LNCaP clone FGC (cell line): Measurements from ENCODE around the gene VPS37C.

Experiments used
- DNase-seq: peaks from one replicate; pipeline ENCODE4 v3.0.0-alpha.2; 2011; ENCODE audit warnings: low read depth
- H3K4me3 ChIP-seq: 2 replicates; pipeline ENCODE4 v1.5.1; 2011; ENCODE audit warnings: mild to moderate bottlenecking, low read depth, low read length, control low read depth
- TF ChIP-seq, protein P1 (sequence below): IDR thresholded peaks from 2 replicates; pipeline ENCODE4 v1.5.1; 2012; ENCODE audit warnings: mild to moderate bottlenecking; ENCODE audit not compliant: control insufficient read depth, insufficient read depth; ENCODE audit errors: extremely low read depth

The VPS37C gene

DNA sequence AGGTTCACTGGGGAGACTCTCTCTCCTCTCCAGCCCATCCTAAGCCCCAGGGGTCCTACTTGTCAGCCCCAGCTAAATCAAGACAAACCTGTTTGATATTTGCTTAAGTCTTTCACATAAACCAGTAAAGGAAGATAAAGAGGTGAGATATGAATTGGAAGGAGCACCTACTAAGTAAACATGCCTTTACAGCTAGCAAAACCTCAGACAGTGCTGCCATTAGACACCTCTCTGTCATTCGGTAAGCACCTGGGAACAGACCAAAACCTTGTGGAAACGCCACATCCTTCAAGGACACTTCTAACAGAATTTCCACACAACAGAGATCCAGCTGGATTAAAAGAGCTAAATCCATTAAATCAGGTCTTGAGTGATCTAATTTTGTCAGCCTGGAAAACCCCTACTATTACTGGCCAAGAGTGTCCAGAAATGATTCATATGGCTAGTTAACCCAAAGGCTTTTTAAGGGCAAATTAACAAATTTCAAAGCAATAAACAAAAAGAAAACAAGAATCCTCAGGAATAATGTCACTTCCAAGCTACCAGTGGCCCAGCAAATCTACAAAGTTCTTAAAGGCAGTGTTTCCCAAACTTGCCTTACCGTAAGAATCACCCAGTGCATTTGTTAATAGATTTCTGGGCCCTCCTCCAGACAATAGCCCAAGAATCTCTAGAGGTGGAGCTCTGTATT, 2.4 kb downstream of the VPS37C start:
- TF ChIP-seq, protein P1, sequence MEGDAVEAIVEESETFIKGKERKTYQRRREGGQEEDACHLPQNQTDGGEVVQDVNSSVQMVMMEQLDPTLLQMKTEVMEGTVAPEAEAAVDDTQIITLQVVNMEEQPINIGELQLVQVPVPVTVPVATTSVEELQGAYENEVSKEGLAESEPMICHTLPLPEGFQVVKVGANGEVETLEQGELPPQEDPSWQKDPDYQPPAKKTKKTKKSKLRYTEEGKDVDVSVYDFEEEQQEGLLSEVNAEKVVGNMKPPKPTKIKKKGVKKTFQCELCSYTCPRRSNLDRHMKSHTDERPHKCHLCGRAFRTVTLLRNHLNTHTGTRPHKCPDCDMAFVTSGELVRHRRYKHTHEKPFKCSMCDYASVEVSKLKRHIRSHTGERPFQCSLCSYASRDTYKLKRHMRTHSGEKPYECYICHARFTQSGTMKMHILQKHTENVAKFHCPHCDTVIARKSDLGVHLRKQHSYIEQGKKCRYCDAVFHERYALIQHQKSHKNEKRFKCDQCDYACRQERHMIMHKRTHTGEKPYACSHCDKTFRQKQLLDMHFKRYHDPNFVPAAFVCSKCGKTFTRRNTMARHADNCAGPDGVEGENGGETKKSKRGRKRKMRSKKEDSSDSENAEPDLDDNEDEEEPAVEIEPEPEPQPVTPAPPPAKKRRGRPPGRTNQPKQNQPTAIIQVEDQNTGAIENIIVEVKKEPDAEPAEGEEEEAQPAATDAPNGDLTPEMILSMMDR, result no peak
- peak overlapping the region; percentile 47 for H3K4me3 ChIP-seq
- DNase-seq, result peak; percentile 99

DNA sequence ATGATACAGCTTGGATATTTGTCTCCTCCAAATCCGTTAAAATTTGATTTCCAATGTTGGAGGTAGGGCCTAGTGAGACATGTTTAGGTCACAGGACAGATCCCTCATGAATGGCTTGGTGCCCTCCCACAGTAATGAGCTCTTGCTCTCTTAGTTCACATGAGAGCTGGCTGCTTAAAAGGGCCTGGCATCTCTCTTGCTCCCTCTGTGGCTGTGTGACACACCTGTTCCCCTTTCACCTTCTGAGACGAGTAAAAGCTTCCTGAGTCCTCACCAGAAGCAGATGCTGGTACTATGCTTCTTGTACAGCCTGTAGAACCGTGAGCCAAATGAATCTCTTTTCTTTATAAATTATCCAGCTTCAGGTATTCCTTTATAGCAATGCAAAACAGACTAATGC, 3.5 kb downstream of the VPS37C start:
- TF ChIP-seq, protein P1, result 0 out of 2 replicates have a peak, but pooled peaks have one; percentile 22
- H3K4me3 ChIP-seq, result peak overlapping the region; percentile 32

DNA sequence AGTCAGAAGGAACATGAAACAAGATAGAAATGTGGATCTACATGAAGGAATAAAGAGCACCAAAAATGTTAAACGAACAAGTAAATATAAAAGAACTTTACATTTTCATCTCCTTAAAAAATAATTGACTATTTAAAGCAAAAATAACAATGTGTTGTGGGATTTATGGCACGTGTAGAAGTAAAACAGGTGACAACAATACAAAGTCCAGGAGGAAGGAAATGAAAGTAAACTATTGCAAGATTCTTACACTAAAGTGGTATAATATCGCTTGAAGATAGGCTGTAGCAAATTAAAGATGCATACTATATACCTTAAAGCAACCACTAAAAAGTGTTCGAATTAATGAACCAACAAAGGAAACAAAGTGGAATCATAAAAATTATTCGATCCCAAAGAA, 5.5 kb downstream of the VPS37C start:
- DNase-seq, result no peak
- H3K4me3 ChIP-seq, result no peak overlapping the region
- TF ChIP-seq, protein P1, result no peak

More for the DNA sequence above, 3.5 kb downstream of the VPS37C start:
- no peak for DNase-seq

DNA sequence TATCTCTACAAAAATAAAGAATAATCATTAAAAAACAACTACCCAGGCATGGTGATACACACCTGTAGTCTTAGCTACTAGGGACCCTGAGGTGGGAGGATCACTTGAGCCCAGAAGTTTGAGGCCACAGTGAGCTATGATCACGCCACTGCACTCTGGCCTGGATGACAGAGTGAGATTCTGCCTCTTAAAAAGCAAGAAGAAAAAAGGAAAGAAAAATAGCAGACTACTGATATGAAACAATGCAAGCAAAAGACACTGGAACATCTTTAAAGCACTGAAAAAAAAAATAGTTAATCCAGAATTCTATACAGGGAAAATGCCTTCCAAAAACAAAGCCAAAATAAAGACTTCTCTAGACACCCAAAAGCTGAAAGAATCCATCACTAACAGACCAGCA, 5.9 kb downstream of the VPS37C start:
- TF ChIP-seq, protein P1, result no peak
- DNase-seq, result no peak
- H3K4me3 ChIP-seq, result no peak overlapping the region

DNA sequence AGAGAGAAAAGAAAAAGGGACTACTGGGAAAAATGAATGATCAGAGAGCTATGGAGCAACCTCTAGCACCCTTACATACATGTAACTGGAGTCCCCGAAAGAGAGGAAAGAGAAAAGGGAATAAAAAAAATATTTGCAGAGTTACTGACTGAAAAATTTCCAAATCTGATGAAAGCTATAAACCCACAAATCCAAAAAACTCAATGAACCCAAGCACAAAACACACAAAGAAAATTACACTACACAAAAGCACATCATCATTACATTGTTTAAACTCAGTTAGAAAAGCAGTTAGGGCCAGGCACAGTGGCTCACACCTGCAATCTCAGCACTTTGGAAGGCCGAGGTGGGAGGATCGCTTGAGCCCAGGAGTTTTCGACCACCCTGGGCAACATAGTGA, 6.7 kb downstream of the VPS37C start:
- no peak overlapping the region for H3K4me3 ChIP-seq
- no peak for DNase-seq
- TF ChIP-seq, protein P1, result no peak

DNA sequence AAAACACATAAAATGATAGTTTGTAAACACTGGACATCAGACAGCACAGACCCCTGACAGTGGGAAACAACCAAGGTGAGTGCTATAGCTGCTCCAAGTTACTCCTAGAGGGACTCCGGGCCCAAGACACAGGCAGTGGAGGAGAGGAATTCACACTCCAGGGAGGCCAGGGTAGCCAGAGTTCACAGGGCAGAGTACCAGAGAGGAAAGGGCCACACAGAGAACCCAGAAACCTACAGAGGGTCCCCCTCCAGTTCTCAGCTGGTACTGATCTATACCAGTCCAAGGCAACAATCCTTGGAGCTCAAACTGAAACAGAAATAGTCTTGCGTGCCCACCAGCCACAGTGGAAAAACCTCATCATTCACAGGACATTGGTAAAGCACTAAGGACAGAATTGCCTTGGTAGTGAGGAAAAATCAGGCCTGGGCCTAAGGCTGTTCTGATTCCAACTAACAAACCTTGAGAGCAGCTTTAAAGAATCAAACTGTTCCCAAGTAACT, 7.6 kb downstream of the VPS37C start:
- DNase-seq, result no peak
- TF ChIP-seq, protein P1, result no peak
- H3K4me3 ChIP-seq, result no peak overlapping the region
